Measurements from ENCODE around the gene GSG1. TPM values are rescaled to one million over a fixed set of nuclear protein-coding genes. Genes with fewer than 3 reads are reported as not detected.

GSG1 gene
- total and polyA plus RNA-seq, 2 donors (not counting 3 experiments of a cell fraction or from before 2014, with no cell fraction given), result not detected

DNA sequence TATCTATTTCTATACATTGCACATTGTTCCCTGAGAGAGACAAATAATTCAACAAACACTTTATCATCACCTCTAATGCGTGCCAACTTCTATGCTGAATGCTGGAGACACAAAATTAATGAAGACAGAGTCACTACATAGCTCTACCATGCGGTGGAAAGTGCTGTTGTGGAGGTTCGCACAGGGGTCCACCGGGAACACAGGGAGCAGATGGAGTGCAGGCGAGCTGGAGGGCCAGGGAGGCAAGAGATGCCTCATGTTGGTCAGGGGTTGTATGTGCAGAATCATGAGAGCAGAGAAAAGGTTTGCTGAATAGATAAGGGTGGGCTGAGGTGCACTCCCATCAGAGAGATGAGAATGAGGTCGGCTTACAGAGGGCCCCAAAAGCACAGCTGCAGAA, 34.1 kb downstream of the GSG1 start:
- FAIRE-seq (no peak), DNase-seq (ENCODE audit: low read depth, low spot score) (no peak)
- peaks cover 4 to 12% of the 10 kb centered on the region in 2 experiments for H3K36me3 ChIP-seq (ENCODE audit: control insufficient read depth in 2 of 2, extremely low read depth in 1 of 2, insufficient read depth in 2 of 2, low read length in 2 of 2)
- no peaks in the 10 kb centered on the region for H3K4me1 ChIP-seq (ENCODE audit: control insufficient read depth, extremely low read depth, insufficient read depth, low read length)
- dilution Hi-C loops (cut with MboI; ENCODE audit: extremely low pct_ligation_motif_present, low sequenced_read_pairs), result no loop called here
- no peaks in the 10 kb centered on the region for H3K79me2 ChIP-seq (ENCODE audit: control insufficient read depth, insufficient read depth, low read length)
- H3K4me3 ChIP-seq (replicated peaks in 1 of 3; ENCODE audit: insufficient read depth in 1 of 3, low read depth in 1 of 3, low read length in 3 of 3), result no peak overlapping the region
- H2AFZ ChIP-seq (ENCODE audit: low read depth, low read length), result no peak overlapping the region
- no TSS peak for BruUV-seq (replicated peaks)
- ChIA-PET POLR2A (no interaction called here), CTCF (interaction anchor here (1.1 kb wide), 1 partner anchor 10 kb away, joined by 4 read pairs; no protein-coding TSS in a partner anchor)
- no peaks in the 10 kb centered on the region for H3K27me3 ChIP-seq (ENCODE audit: control insufficient read depth in 2 of 2, insufficient read depth in 2 of 2, low read length in 2 of 2)
- H3K9ac ChIP-seq (replicated peaks; ENCODE audit: extremely low read depth, insufficient read depth, low read length), result no peak overlapping the region
- no peaks in the 10 kb centered on the region for H3K9me1 ChIP-seq (replicated peaks; ENCODE audit: control insufficient read depth, extremely low read depth, insufficient read depth, low read length)
- no peak for TF ChIP-seq GATA2 (IDR thresholded peaks at IDR 0.05; ENCODE audit: insufficient read depth, insufficient read length, low read depth, low read length)
- TF ChIP-seq POLR2A (IDR thresholded peaks at IDR 0.05; ENCODE audit: low read depth, low read length), result no peak
- no peak for TF ChIP-seq JUN (IDR thresholded peaks at IDR 0.05; ENCODE audit: borderline replicate concordance, insufficient read depth, insufficient read length, low read depth)
- no peak for TF ChIP-seq FOS (IDR thresholded peaks at IDR 0.05; ENCODE audit: borderline replicate concordance, insufficient read depth, low read length)
- TF ChIP-seq, protein P1, sequence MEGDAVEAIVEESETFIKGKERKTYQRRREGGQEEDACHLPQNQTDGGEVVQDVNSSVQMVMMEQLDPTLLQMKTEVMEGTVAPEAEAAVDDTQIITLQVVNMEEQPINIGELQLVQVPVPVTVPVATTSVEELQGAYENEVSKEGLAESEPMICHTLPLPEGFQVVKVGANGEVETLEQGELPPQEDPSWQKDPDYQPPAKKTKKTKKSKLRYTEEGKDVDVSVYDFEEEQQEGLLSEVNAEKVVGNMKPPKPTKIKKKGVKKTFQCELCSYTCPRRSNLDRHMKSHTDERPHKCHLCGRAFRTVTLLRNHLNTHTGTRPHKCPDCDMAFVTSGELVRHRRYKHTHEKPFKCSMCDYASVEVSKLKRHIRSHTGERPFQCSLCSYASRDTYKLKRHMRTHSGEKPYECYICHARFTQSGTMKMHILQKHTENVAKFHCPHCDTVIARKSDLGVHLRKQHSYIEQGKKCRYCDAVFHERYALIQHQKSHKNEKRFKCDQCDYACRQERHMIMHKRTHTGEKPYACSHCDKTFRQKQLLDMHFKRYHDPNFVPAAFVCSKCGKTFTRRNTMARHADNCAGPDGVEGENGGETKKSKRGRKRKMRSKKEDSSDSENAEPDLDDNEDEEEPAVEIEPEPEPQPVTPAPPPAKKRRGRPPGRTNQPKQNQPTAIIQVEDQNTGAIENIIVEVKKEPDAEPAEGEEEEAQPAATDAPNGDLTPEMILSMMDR (IDR thresholded peaks at IDR 0.05; ENCODE audit: extremely low read depth in 1 of 2, insufficient read depth in 1 of 2, low read depth in 1 of 2, low read length in 2 of 2), result no peak
- no peak for TF ChIP-seq EZH2 (IDR thresholded peaks at IDR 0.05; ENCODE audit: borderline replicate concordance, low read depth, low read length, severe bottlenecking)
- no peak for TF ChIP-seq MYC (IDR thresholded peaks at IDR 0.05; ENCODE audit: low read depth, low read length)
- TF ChIP-seq, protein P2, sequence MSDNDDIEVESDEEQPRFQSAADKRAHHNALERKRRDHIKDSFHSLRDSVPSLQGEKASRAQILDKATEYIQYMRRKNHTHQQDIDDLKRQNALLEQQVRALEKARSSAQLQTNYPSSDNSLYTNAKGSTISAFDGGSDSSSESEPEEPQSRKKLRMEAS (IDR thresholded peaks at IDR 0.05; ENCODE audit: insufficient read depth, insufficient read length), result no peak
- no peak for TF ChIP-seq POLR2AphosphoS5 (IDR thresholded peaks at IDR 0.05; ENCODE audit: insufficient read depth, low read depth, low read length)
- intact Hi-C loops (cut with micrococcal nuclease), result no loop called here
- no peaks in the 10 kb centered on the region for H3K9me3 ChIP-seq (replicated peaks; ENCODE audit: control insufficient read depth, insufficient read depth, low read length)
- no peak overlapping the region for H3K4me2 ChIP-seq (ENCODE audit: insufficient read depth, low read length)
- no peak overlapping the region for H3K27ac ChIP-seq (ENCODE audit: insufficient read depth, low read depth, low read length)
- H4K20me1 ChIP-seq (replicated peaks; ENCODE audit: control insufficient read depth, extremely low read depth, insufficient read depth, low read length), result no peaks in the 10 kb centered on the region

Data from endothelial cell of umbilical vein (primary cell).